GM23248 (cell line): ENCODE data around the gene CSTPP1. TPM values are rescaled to one million over a fixed set of nuclear protein-coding genes. Genes with fewer than 3 reads are reported as not detected.

Source experiments
- DNase-seq: peaks from one replicate; pipeline ENCODE4 v3.0.0-alpha.2; 2015
- H2AFZ ChIP-seq: fragments of 200-600 bp; sonication (generic); 2 replicates; pipeline ENCODE4 v1.6.1; 2016; ENCODE audit warnings: antibody characterized with exemption
- H3F3A ChIP-seq: fragments of 200-600 bp; sonication (generic); 2 replicates; pipeline ENCODE4 v1.6.1; 2016; ENCODE audit warnings: mild to moderate bottlenecking, antibody characterized with exemption, mixed run types; ENCODE audit not compliant: insufficient read depth
- H3K27ac ChIP-seq: fragments of 200-600 bp; sonication (generic); 2 replicates; pipeline ENCODE4 v1.5.1; 2016; ENCODE audit warnings: mild to moderate bottlenecking
- H3K27me3 ChIP-seq: fragments of 200-600 bp; sonication (generic); replicated peaks from 2 replicates; pipeline ENCODE4 v1.6.1; 2016; ENCODE audit warnings: mild to moderate bottlenecking; ENCODE audit not compliant: insufficient read depth
- H3K36me3 ChIP-seq: fragments of 200-600 bp; sonication (generic); 2 replicates; pipeline ENCODE4 v1.6.1; 2016; ENCODE audit warnings: low read depth, mild to moderate bottlenecking
- H3K4me1 ChIP-seq: fragments of 200-600 bp; sonication (generic); 2 replicates; pipeline ENCODE4 v1.6.1; 2016; ENCODE audit warnings: mild to moderate bottlenecking; ENCODE audit not compliant: insufficient read depth
- H3K4me2 ChIP-seq: fragments of 200-600 bp; sonication (generic); one replicate; pipeline ENCODE4 v1.6.1; 2016; ENCODE audit warnings: mild to moderate bottlenecking; ENCODE audit not compliant: unreplicated experiment
- H3K4me3 ChIP-seq: fragments of 200-600 bp; sonication (generic); 2 replicates; pipeline ENCODE4 v1.5.1; 2016; ENCODE audit warnings: mild to moderate bottlenecking
- H3K79me2 ChIP-seq: fragments of 200-600 bp; sonication (generic); 2 replicates; pipeline ENCODE4 v1.6.1; 2016; ENCODE audit warnings: mild to moderate bottlenecking; ENCODE audit not compliant: insufficient read depth
- H3K9ac ChIP-seq: fragments of 200-600 bp; sonication (generic); 2 replicates; pipeline ENCODE4 v1.6.1; 2016; ENCODE audit warnings: mild to moderate bottlenecking
- H3K9me2 ChIP-seq: fragments of 200-600 bp; sonication (generic); 2 replicates; pipeline ENCODE4 v1.6.1; 2016; ENCODE audit warnings: mixed run types, mild to moderate bottlenecking, moderate library complexity; ENCODE audit not compliant: insufficient read depth
- H3K9me3 ChIP-seq: fragments of 200-600 bp; sonication (generic); one replicate; pipeline ENCODE4 v1.6.1; 2017; ENCODE audit warnings: low read depth
- H4K20me1 ChIP-seq: fragments of 200-600 bp; sonication (generic); 2 replicates; pipeline ENCODE4 v1.6.0; 2016; ENCODE audit not compliant: insufficient read depth
- EZH2 ChIP-seq: fragments of 200-600 bp; sonication (generic); IDR thresholded peaks from 2 replicates; pipeline ENCODE4 v1.6.1; 2018; ENCODE audit warnings: antibody characterized with exemption, mild to moderate bottlenecking; ENCODE audit not compliant: insufficient read depth, poor library complexity, severe bottlenecking
- EZH2phosphoT487 ChIP-seq: fragments of 200-600 bp; sonication (generic); IDR thresholded peaks from 2 replicates; pipeline ENCODE4 v1.6.1; 2018; ENCODE audit warnings: antibody characterized with exemption, moderate library complexity, mild to moderate bottlenecking, low read depth; ENCODE audit not compliant: insufficient read depth
- WGBS, 2 experiments: methylation state at CpG; one replicate each; pipeline ENCODE4 v1.1.6; 2015 to 2017; ENCODE audit warnings: low lambda C conversion rate in 2 of 2, low coverage in 1 of 2; ENCODE audit errors: missing lambda C conversion rate in 2 of 2; 5-methylcytosine and 5-hydroxymethylcytosine counted together
- in situ Hi-C: fragments of 300-500 bp; cut with MboI; formaldehyde crosslinking; loops from 2 replicates; pipeline ENCODE4 v1.15.0; 2020
- polyA plus RNA-seq: library from polyadenylated mRNA; unstranded; fragments of >200 nt; fragmentation: Nextera tagmentation; extraction: Ambion mirVana; gene quantifications from 2 replicates; pipeline ENCODE4 v1.2.1, GENCODE V29; 2016
- total RNA-seq: library from RNA; depleted of rRNA; stranded (reverse); fragments of >200 nt; shearing (Covaris generic); gene quantifications from 2 replicates; pipeline ENCODE4 v1.2.3, GENCODE V29; 2014

Gene CSTPP1
- total and polyA plus RNA-seq, 2 experiments from 2014 or later: 21.7 to 39.9 TPM

GRCh38 chr11:47149782-47150181 is 213.2 kb downstream of the CSTPP1 start:
- Histone ChIP-seq H3K9me3 (no peaks in the 10 kb centered on the region), H3K4me3 (no peak overlapping the region), H3K9ac (no peak overlapping the region), H3K79me2 (no peaks in the 10 kb centered on the region), H3K27ac (no peak overlapping the region), H2AFZ (no peak overlapping the region), H3K9me2 (no peaks in the 10 kb centered on the region), H3K4me2 (no peak overlapping the region), H3K4me1 (peaks cover 9% of the 10 kb centered on the region), H3F3A (peaks cover 7% of the 10 kb centered on the region; the same call in 1 of the 2 replicates), H3K36me3 (no peaks in the 10 kb centered on the region), H3K27me3 (no peaks in the 10 kb centered on the region), H4K20me1 (no peaks in the 10 kb centered on the region)
- in situ Hi-C loops: no loop called here
- no peak for DNase-seq
- TF ChIP-seq EZH2: no peak
- no peak for TF ChIP-seq EZH2phosphoT487
- WGBS, 2 experiments: 39 to 59% methylated on average over 2 of the region's 2 CpGs

GRCh38 chr11:47152126-47152952 is 215.8 kb downstream of the CSTPP1 start:
- H3K9ac ChIP-seq: no peak overlapping the region
- in situ Hi-C loops: no loop called here

GRCh38 chr11:47152953-47153950 is 216.7 kb downstream of the CSTPP1 start:
- Histone ChIP-seq H3K9me2 (no peaks in the 10 kb centered on the region), H3K9me3 (no peaks in the 10 kb centered on the region), H3F3A (peaks cover 16% of the 10 kb centered on the region; the same call in 1 of the 2 replicates), H3K27me3 (no peaks in the 10 kb centered on the region), H3K4me3 (no peak overlapping the region), H2AFZ (no peak overlapping the region), H3K79me2 (no peaks in the 10 kb centered on the region), H3K36me3 (no peaks in the 10 kb centered on the region), H4K20me1 (no peaks in the 10 kb centered on the region), H3K27ac (no peak overlapping the region), H3K4me2 (no peak overlapping the region), H3K9ac (peak overlapping the region; percentile 13; the same call in 1 of the 2 replicates), H3K4me1 (peaks cover 9% of the 10 kb centered on the region)
- DNase-seq: peak; percentile 85
- 22% methylated on average over 11 of the region's 11 CpGs for WGBS, 2 experiments
- in situ Hi-C loops: no loop called here
- TF ChIP-seq EZH2: no peak
- TF ChIP-seq EZH2phosphoT487: no peak

More at GRCh38 chr11:47152126-47152952, 215.8 kb downstream of the CSTPP1 start:
- Histone ChIP-seq H3F3A (peaks cover 16% of the 10 kb centered on the region; the same call in 1 of the 2 replicates), H3K4me3 (no peak overlapping the region), H4K20me1 (no peaks in the 10 kb centered on the region), H3K4me1 (peaks cover 9% of the 10 kb centered on the region), H3K27me3 (no peaks in the 10 kb centered on the region), H3K9me3 (no peaks in the 10 kb centered on the region), H2AFZ (no peak overlapping the region), H3K79me2 (no peaks in the 10 kb centered on the region), H3K9me2 (no peaks in the 10 kb centered on the region), H3K27ac (no peak overlapping the region), H3K36me3 (no peaks in the 10 kb centered on the region), H3K4me2 (no peak overlapping the region)
- 85 to 89% methylated on average over 15 to 16 of the region's 16 CpGs for WGBS, 2 experiments
- DNase-seq: no peak
- no peak for TF ChIP-seq EZH2phosphoT487
- TF ChIP-seq EZH2: no peak
